Stimulated activated CD4-positive, alpha-beta T cell treated with anti-CD3 and anti-CD28 coated beads, Interleukin-2, amount 100 ng/mL, for 24 hours (primary cell): Measurements from ENCODE around the gene MAP3K8.
"Not testable (repeated sequence)": the region's sequence is repeated elsewhere in the genome, so short reads cannot be mapped to it uniquely, and the experiment has no call there.

Source experiments
- DNase-seq, 2 donors: peaks; one replicate each; pipeline ENCODE4 v3.0.0-alpha.2; 2020

MAP3K8 gene

DNA sequence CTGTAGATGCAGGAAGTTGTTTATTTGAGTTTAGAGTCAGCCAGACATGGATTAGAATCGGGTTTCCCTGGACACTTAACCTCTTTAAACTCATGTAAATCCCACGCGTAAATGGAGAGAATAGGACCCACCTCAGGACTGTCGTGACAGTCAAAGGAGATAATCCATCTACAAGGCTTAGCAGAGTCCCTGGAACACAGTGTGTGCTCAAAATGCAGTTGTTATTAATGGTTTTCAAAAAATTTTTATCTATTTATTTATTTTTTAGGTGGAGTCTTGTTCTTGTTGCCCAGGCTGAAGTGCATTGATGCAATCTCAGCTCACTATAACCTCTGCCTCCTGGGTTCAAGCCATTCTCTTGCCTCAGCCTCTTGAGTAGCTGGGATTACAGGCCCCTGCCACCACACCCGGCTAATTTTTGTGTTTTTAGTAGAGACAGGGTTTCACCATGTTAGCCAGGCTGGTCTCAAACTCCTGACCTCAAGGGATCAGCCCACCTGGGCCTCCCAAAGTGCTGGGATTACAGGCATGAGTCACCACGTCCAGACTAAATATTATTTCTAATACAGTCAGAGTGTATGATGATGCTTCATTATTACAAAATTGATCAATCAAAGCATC, 10.2 kb upstream of the MAP3K8 start:
- DNase-seq, result not testable (repeated sequence)

GRCh38 chr10:30425336-30426075, 8.5 kb upstream of the MAP3K8 start:
- no peak for DNase-seq

GRCh38 chr10:30430544-30431298, 3.3 kb upstream of the MAP3K8 start:
- DNase-seq, result no peak

DNA sequence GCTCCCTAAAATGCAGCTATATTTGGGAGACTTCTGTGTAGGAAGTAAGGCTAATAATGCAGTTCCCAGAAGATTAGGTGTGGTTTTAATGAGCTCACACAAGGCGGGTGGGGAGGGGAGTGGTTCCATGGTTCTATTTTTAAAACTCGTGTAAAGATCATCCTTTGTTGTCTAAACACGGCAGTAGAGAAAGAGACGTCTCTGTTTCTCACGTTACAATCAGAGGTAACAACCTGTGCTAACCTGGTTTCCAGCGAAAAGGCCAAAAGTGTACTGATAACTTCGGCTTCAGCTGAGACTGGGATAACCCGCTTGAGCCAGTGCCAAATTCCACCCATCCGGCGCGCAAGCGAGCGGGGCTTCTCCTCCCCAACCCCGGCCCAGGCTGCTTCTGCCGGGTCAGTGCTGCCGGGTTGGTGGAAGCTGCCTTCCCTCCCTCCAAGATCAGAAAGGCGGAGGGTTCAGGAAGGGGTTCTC, 2.5 kb upstream of the MAP3K8 start:
- DNase-seq, result no peak

DNA sequence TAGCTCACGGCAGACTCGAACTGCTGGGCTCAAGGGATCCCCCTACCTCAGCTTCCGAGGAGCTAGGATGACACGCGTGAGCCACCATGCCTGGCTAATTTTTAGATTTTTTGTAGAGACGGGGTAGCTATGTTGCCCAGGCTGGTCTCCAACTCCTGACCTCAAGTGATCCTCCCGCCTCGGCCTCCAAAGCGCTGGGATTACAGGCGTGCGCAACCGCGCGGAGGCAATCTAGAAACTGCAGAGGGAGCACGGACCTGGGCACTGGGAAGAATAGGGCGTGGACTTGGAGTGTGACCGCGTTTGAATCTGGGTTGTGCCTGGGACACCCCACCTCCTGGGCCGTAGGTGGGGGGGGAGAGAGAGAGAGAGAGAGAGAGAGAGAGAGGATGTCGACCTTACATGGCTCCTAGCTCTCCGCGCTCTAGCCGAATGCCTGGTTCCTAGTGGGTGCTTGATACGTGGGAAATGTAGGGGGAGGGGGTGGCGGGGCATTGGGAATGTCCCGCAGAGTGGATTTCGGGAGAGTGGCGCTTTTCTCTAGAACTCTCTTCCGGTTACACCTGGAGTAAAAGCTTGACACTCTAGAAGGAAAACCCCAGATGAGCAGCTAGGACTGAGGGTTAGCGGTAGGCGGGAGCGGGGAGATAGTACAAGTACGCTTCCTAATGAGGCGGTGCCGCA, 1.2 kb upstream of the MAP3K8 start:
- DNase-seq, result no peak

DNA sequence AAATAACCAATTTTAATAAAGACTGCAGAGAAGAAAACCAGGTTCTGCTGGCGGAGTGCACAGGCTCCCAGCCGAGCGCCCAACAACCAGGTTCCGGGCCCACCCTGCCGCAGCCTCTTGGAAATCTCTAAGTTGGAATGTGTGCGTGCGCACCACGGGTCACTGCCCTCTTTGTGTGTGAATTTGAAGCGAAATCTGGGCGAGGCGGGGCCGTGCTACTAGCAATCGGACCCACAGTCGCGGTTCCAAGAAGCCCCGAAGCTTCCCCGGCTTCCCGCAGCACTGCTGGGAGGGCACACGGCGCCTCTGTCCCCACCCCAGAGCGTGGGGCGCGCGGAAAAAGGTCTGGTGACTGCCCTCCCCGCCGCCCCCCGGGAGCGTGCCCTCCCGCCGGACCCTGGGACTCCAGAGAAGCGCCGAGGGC, 666 bp upstream of the MAP3K8 start:
- DNase-seq, result peak; percentile 59 to 64

GRCh38 chr10:30434273-30435072, 489 bp downstream of the MAP3K8 start:
- DNase-seq, result peak; percentile 63 to 72

GRCh38 chr10:30435073-30435422, 1.1 kb downstream of the MAP3K8 start:
- no peak for DNase-seq

- not testable (repeated sequence) for DNase-seq
Observed at GRCh38 chr10:30435499-30436167, 1.6 kb downstream of the MAP3K8 start.

DNA sequence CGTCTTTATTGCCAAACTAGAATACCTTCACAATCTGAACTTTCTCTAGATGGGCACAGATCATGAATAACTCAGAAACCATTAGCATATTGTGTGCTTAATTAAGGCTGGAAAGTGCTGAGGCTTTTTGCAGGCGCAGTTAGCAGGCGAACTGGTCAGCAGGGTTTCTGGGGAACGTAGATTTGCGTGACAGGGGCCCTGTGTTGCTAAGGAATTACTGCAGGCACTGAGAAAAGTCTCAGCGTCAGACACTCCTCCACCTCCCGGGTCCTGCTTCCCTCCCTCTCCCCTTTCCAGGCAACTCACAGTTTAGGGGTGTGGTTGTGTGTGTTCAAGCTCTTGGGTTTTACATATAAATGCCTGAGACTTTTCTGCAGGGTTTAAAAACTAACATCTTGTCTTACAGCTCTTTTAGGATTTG, 2.2 kb downstream of the MAP3K8 start:
- DNase-seq, result peak in 1 of 2 donors; percentile 24

DNA sequence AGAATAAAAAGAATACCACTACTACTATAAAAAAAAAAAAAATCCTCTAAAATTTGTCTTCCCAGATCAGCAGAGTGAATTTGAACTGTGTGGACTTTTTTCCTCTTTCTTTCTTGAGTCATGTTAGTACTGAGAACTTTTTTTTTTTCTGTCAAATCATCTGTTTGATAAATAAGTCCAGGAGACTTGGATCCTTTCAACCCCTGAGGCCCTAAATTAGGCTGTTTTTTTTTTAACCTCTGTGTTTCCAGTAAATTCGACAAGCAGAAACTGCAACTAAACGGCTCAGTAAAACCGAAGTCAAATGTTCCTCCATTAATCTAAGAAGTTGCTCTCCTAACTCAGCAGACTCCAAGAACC, 2.7 kb downstream of the MAP3K8 start:
- DNase-seq, result no peak

GRCh38 chr10:30437031-30437841, 3.3 kb downstream of the MAP3K8 start:
- peak in 1 of 2 donors; percentile 36 for DNase-seq

GRCh38 chr10:30438021-30438850, 4.3 kb downstream of the MAP3K8 start:
- no peak for DNase-seq

GRCh38 chr10:30439931-30440330, 5.9 kb downstream of the MAP3K8 start:
- no peak for DNase-seq

DNA sequence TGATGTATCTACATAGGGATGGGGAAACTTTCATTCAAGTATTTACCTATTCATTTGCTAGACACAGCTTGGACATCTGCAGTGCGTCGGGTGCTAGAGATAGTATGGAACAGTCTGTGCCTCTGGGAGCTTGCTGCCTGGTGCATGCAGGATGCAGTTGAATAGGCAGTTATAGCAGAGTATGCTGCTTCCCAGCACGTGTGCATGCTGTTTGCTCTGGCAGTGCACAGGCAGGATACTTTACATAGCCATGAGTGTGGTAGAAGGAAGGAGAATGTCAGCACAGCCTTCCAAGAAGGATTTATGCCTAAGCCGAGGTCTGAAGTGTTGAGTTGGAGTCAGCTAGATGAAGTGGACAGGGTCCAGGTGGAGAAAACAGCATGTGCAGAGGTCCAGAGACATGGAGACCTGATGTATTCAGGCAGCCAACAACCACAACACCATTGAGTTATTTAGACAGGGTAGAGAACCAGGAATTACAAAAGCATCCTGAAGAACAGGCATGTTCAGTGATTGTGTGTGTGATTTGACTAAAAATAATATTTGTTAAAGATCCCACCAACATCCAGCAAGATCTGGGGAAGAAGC, 8.1 kb downstream of the MAP3K8 start:
- no peak for DNase-seq

DNA sequence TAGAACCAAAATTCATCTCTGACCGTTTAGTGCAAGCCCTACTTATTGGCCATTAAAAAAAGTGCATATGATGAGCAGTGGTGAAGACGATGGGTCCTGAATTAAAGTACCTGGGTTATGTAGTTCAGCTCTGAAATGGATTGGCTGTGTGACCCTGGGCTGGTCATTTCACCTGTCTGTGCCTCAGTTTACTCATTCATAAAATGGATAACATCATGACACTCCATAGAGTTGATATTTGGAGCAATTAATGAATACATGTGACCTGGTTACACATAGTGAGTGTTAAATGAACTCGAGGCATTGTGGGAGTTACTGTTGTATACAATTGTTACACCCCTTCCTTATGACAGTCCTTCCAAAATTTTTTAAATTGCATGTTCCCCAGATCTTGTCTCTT, 9.1 kb downstream of the MAP3K8 start:
- DNase-seq, result no peak

GRCh38 chr10:30445711-30446110, 11.7 kb downstream of the MAP3K8 start:
- no peak for DNase-seq

GRCh38 chr10:30447125-30447799, 13.3 kb downstream of the MAP3K8 start:
- DNase-seq, result no peak

GRCh38 chr10:30448092-30448491, 14.1 kb downstream of the MAP3K8 start:
- no peak for DNase-seq
